ENCODE measurements around the gene CNIH3. TPM values are rescaled to one million over a fixed set of nuclear protein-coding genes. Genes with fewer than 3 reads are reported as not detected.

CNIH3 gene
- polyA plus RNA-seq, 2 donors, result 0.99 to 1.4 TPM

DNA sequence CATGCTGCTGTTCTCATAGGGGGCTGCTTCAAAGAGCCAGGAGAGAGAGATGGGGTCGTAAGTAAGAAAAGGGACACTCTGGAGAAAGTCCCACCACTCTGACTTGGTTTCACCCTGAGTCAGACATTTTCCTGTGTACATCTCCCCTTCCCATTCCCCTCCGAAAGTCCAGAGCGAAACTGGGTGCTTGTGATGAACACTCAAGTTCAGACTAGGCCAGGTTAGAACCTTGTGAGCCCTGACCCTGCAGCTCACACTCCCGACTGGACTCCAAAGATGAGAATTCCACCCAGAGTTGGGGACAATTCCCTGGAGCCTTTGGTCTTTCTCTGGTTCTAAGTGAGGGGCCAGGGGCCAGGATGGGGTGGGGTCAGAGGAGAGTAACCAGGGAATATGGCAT is 139.5 kb downstream of the CNIH3 start:
- WGBS, 2 donors, result 75 to 81% methylated on average over 4 of the region's 4 CpGs
- H3K36me3 ChIP-seq (ENCODE audit: control insufficient read depth in 2 of 2, insufficient read depth in 2 of 2, low read length in 1 of 2), result no peaks in the 10 kb centered on the region
- no peaks in the 10 kb centered on the region for H3K4me1 ChIP-seq (ENCODE audit: control insufficient read depth in 2 of 2, insufficient read depth in 2 of 2, low read length in 1 of 2)
- no peaks in the 10 kb centered on the region for H3K27me3 ChIP-seq (ENCODE audit: control insufficient read depth in 1 of 2, insufficient read depth in 2 of 2, low read length in 2 of 2)
- peaks cover 0 to 3% of the 10 kb centered on the region in 2 donors for H3K9me3 ChIP-seq (ENCODE audit: control insufficient read depth in 2 of 2, insufficient read depth in 1 of 2, low read depth in 1 of 2, low read length in 1 of 2)
- no peak overlapping the region for H3K27ac ChIP-seq (ENCODE audit: low read depth in 2 of 2, low read length in 1 of 2)
- no peak overlapping the region for H3K4me3 ChIP-seq (ENCODE audit: low read depth in 1 of 2, low read length in 2 of 2)

DNA sequence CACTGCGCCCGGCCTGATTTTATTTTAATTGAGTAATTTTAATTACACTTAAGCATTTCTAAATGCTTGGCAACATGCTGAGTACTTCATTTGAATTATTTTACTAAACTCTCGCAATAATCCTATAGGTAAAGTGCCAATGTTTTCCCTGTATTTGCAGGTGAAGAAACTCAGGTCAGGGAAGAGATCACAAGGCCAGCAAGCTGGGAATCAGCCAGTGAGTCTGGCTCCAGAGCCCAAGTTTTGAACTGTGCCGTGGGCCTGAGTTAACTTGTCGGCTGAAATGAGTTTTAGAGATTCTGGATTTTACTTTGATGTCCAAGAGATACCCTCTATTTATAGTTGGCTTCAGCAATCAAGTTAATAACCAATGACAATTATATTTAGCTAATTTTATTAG is 141.4 kb downstream of the CNIH3 start:
- no peaks in the 10 kb centered on the region for H3K27me3 ChIP-seq (ENCODE audit: control insufficient read depth in 1 of 2, insufficient read depth in 2 of 2, low read length in 2 of 2)
- no peak overlapping the region for H3K4me3 ChIP-seq (ENCODE audit: low read depth in 1 of 2, low read length in 2 of 2)
- H3K36me3 ChIP-seq (ENCODE audit: control insufficient read depth in 2 of 2, insufficient read depth in 2 of 2, low read length in 1 of 2), result no peaks in the 10 kb centered on the region
- H3K4me1 ChIP-seq (ENCODE audit: control insufficient read depth in 2 of 2, insufficient read depth in 2 of 2, low read length in 1 of 2), result no peaks in the 10 kb centered on the region
- WGBS, 2 donors, result 82 to 89% methylated on average over 5 of the region's 5 CpGs
- peaks cover 0 to 3% of the 10 kb centered on the region in 2 donors for H3K9me3 ChIP-seq (ENCODE audit: control insufficient read depth in 2 of 2, insufficient read depth in 1 of 2, low read depth in 1 of 2, low read length in 1 of 2)
- H3K27ac ChIP-seq (ENCODE audit: low read depth in 2 of 2, low read length in 1 of 2), result no peak overlapping the region

DNA sequence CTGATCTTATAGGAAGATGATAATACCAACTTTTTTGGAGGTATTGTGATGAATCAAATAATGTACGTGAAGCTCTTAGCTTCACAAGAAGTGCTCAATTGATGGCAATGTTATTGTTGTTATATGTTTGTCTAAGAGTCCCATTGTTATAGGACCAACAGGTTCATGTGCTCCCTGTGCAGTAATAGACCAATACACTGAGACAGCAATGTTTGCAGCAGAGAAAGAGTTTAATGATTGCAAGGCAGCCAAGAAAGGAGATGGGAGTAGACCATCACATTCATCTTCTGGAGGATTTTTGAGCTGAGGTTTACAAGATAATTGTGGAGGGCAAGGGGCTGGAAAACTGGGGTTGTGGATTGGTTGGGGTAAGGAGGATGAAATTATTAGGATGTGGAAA is 143.0 kb downstream of the CNIH3 start:
- 93 to 97% methylated on average over 1 of the region's 1 CpG for WGBS, 2 donors
- no peaks in the 10 kb centered on the region for H3K27me3 ChIP-seq (ENCODE audit: control insufficient read depth in 1 of 2, insufficient read depth in 2 of 2, low read length in 2 of 2)
- H3K9me3 ChIP-seq (ENCODE audit: control insufficient read depth in 2 of 2, insufficient read depth in 1 of 2, low read depth in 1 of 2, low read length in 1 of 2), result peaks cover 0 to 3% of the 10 kb centered on the region in 2 donors
- H3K4me1 ChIP-seq (ENCODE audit: control insufficient read depth in 2 of 2, insufficient read depth in 2 of 2, low read length in 1 of 2), result no peaks in the 10 kb centered on the region
- no peak overlapping the region for H3K4me3 ChIP-seq (ENCODE audit: low read depth in 1 of 2, low read length in 2 of 2)
- H3K36me3 ChIP-seq (ENCODE audit: control insufficient read depth in 2 of 2, insufficient read depth in 2 of 2, low read length in 1 of 2), result no peaks in the 10 kb centered on the region
- H3K27ac ChIP-seq (ENCODE audit: low read depth in 2 of 2, low read length in 1 of 2), result no peak overlapping the region

DNA sequence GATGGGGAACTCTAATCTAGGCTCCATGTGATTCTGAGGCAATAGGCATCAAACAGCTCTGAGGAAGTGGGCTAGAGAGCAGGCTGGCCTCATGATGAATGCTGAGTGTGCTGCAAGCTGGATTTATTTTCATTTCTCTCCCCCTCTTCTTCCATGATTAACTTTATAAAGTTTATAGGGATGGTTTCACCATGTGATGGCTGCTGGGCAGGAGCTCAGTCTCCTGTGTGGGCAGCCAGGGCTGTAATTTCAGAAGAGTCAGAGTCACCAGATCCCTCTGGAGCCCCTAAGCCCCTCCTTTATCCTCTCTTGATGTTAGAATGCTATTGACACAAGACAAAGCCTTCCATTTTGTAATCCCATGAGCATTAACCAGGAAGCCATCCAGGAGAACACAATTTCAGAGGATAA is 143.6 kb downstream of the CNIH3 start:
- Histone ChIP-seq H3K27ac (ENCODE audit: low read depth in 2 of 2, low read length in 1 of 2) (no peak overlapping the region), H3K27me3 (ENCODE audit: control insufficient read depth in 1 of 2, insufficient read depth in 2 of 2, low read length in 2 of 2) (no peaks in the 10 kb centered on the region), H3K36me3 (ENCODE audit: control insufficient read depth in 2 of 2, insufficient read depth in 2 of 2, low read length in 1 of 2) (no peaks in the 10 kb centered on the region), H3K4me1 (ENCODE audit: control insufficient read depth in 2 of 2, insufficient read depth in 2 of 2, low read length in 1 of 2) (no peaks in the 10 kb centered on the region), H3K4me3 (ENCODE audit: low read depth in 1 of 2, low read length in 2 of 2) (no peak overlapping the region), H3K9me3 (ENCODE audit: control insufficient read depth in 2 of 2, insufficient read depth in 1 of 2, low read depth in 1 of 2, low read length in 1 of 2) (peaks cover 0 to 3% of the 10 kb centered on the region in 2 donors)

DNA sequence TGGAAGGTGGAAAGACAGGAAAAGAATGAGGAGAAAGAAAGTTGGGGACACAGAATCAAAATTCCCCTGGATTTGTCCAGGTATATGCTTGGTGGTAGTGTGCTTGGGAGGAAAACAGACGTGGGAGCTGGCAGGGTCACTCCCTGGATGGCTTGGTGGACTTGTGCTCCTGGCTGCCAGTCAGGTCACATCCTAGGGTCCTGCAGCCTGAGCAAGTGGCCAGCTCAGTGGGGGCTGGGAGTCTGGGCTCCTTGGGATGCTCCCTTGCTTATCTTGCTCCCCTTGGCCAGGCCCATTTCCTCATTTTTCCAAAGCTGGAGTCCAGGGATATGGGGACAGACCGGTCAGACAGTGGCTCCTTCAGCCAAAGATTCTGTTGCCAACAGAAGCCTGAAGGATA is 144.0 kb downstream of the CNIH3 start:
- Histone ChIP-seq H3K27me3 (ENCODE audit: control insufficient read depth in 1 of 2, insufficient read depth in 2 of 2, low read length in 2 of 2) (no peaks in the 10 kb centered on the region), H3K4me1 (ENCODE audit: control insufficient read depth in 2 of 2, insufficient read depth in 2 of 2, low read length in 1 of 2) (no peaks in the 10 kb centered on the region), H3K4me3 (ENCODE audit: low read depth in 1 of 2, low read length in 2 of 2) (no peak overlapping the region), H3K9me3 (ENCODE audit: control insufficient read depth in 2 of 2, insufficient read depth in 1 of 2, low read depth in 1 of 2, low read length in 1 of 2) (peaks cover 0 to 3% of the 10 kb centered on the region in 2 donors), H3K27ac (ENCODE audit: low read depth in 2 of 2, low read length in 1 of 2) (no peak overlapping the region), H3K36me3 (ENCODE audit: control insufficient read depth in 2 of 2, insufficient read depth in 2 of 2, low read length in 1 of 2) (no peaks in the 10 kb centered on the region)
- WGBS, 2 donors, result 69 to 72% methylated on average over 2 of the region's 2 CpGs

DNA sequence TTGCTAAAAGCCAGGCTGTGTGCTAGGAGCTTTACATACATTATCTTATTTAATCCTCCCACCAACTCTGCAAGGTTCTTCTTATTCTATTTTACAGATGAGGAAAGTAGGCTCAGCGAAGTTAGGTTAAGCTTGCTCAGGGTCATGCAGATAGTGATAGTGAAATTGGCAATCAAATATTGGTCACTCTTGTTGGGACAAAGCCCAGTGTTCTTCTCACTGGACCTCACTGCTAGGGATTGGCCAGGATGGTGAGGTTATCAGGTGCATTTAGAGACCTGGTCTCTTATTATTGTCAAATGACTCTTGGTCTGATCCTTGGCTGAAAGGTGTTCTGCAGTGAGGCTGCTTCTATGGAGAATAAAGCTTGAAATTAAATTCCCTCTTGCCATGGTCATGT is 145.1 kb downstream of the CNIH3 start:
- Histone ChIP-seq H3K27me3 (ENCODE audit: control insufficient read depth in 1 of 2, insufficient read depth in 2 of 2, low read length in 2 of 2) (no peaks in the 10 kb centered on the region), H3K4me3 (ENCODE audit: low read depth in 1 of 2, low read length in 2 of 2) (no peak overlapping the region), H3K9me3 (ENCODE audit: control insufficient read depth in 2 of 2, insufficient read depth in 1 of 2, low read depth in 1 of 2, low read length in 1 of 2) (peaks cover 0 to 3% of the 10 kb centered on the region in 2 donors), H3K4me1 (ENCODE audit: control insufficient read depth in 2 of 2, insufficient read depth in 2 of 2, low read length in 1 of 2) (no peaks in the 10 kb centered on the region), H3K27ac (ENCODE audit: low read depth in 2 of 2, low read length in 1 of 2) (no peak overlapping the region), H3K36me3 (ENCODE audit: control insufficient read depth in 2 of 2, insufficient read depth in 2 of 2, low read length in 1 of 2) (no peaks in the 10 kb centered on the region)
- 84 to 86% methylated on average over 1 of the region's 1 CpG for WGBS, 2 donors

DNA sequence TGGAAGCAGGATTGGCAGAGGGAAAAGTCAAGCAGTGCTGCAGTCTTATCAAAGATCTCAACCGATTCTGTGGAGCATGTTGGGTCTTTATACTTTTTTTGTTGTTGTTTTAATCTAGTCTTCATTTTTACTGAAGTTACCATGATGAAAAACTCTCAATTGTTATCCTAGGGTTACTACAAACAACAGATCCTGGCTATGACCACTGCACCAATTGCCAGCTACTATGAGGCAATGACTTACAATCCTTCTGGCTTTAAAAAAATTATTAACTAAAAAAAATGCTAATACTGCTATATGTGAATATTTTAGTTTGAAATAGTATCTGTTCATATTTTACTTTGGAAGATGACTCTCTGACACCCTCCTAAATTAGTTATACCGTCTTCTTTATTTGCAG is 145.9 kb downstream of the CNIH3 start:
- no peak overlapping the region for H3K4me3 ChIP-seq (ENCODE audit: low read depth in 1 of 2, low read length in 2 of 2)
- H3K36me3 ChIP-seq (ENCODE audit: control insufficient read depth in 2 of 2, insufficient read depth in 2 of 2, low read length in 1 of 2), result no peaks in the 10 kb centered on the region
- 80 to 88% methylated on average over 2 of the region's 2 CpGs for WGBS, 2 donors
- no peaks in the 10 kb centered on the region for H3K4me1 ChIP-seq (ENCODE audit: control insufficient read depth in 2 of 2, insufficient read depth in 2 of 2, low read length in 1 of 2)
- H3K27ac ChIP-seq (ENCODE audit: low read depth in 2 of 2, low read length in 1 of 2), result no peak overlapping the region
- H3K27me3 ChIP-seq (ENCODE audit: control insufficient read depth in 1 of 2, insufficient read depth in 2 of 2, low read length in 2 of 2), result no peaks in the 10 kb centered on the region
- peaks cover 0 to 3% of the 10 kb centered on the region in 2 donors for H3K9me3 ChIP-seq (ENCODE audit: control insufficient read depth in 2 of 2, insufficient read depth in 1 of 2, low read depth in 1 of 2, low read length in 1 of 2)

DNA sequence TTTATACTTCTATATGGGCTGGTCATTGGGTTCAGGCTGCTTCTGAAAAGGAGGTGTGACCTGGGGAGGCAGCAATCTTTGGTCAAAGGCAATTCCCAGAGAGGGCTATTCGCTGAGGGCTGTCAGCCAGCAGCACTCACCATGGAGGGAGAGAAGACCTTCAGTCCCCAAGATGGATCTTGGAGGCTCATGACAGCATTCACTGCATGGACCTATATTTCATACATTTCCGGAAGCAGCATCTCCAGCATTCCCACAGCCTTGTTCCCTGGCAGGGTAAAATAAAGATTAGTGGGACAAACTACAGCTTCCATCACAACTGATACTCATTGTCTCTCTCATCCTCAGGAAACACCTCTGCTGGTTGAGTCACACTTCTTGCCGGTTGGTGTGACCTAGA is 146.6 kb downstream of the CNIH3 start:
- Histone ChIP-seq H3K27me3 (ENCODE audit: control insufficient read depth in 1 of 2, insufficient read depth in 2 of 2, low read length in 2 of 2) (no peaks in the 10 kb centered on the region), H3K27ac (ENCODE audit: low read depth in 2 of 2, low read length in 1 of 2) (no peak overlapping the region)

DNA sequence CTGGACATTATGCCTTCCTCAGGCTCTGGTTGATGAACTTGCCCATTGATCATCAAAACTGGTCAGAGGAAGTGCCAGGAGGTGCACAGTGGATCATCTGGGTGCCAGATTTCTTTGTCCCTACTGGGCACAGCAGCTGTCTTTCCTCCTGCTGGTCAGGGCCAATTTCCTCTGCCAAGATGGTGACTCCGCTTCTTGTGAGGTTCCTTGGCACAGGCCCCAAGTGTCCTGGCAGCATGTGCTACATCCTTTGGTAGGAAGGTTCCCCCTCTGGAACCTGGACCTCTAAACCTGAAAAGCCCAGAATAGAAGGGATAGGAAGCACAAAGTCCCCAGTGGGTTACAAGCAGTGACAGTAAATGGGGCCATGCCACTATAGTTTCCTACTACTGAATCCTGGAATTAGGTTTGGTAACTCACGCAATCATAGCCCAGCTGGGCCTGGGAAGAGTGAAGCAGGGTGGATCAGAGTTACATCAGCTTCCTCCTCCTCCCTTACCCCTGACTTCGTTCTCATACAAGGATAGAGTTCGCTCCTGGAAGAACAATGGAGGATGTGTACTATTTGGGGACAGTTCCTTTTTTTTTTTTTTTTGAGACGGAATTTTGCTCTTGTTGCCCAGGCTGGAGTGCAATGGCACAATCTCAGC is 147.1 kb downstream of the CNIH3 start:
- Histone ChIP-seq H3K9me3 (ENCODE audit: control insufficient read depth in 2 of 2, insufficient read depth in 1 of 2, low read depth in 1 of 2, low read length in 1 of 2) (peaks cover 0 to 3% of the 10 kb centered on the region in 2 donors), H3K27me3 (ENCODE audit: control insufficient read depth in 1 of 2, insufficient read depth in 2 of 2, low read length in 2 of 2) (no peaks in the 10 kb centered on the region), H3K36me3 (ENCODE audit: control insufficient read depth in 2 of 2, insufficient read depth in 2 of 2, low read length in 1 of 2) (no peaks in the 10 kb centered on the region), H3K4me1 (ENCODE audit: control insufficient read depth in 2 of 2, insufficient read depth in 2 of 2, low read length in 1 of 2) (no peaks in the 10 kb centered on the region), H3K27ac (ENCODE audit: low read depth in 2 of 2, low read length in 1 of 2) (no peak overlapping the region), H3K4me3 (ENCODE audit: low read depth in 1 of 2, low read length in 2 of 2) (no peak overlapping the region)
- 76 to 78% methylated on average over 5 of the region's 5 CpGs for WGBS, 2 donors

More for the DNA sequence above, 146.6 kb downstream of the CNIH3 start:
- Histone ChIP-seq H3K4me3 (ENCODE audit: low read depth in 1 of 2, low read length in 2 of 2) (no peak overlapping the region), H3K4me1 (ENCODE audit: control insufficient read depth in 2 of 2, insufficient read depth in 2 of 2, low read length in 1 of 2) (no peaks in the 10 kb centered on the region), H3K9me3 (ENCODE audit: control insufficient read depth in 2 of 2, insufficient read depth in 1 of 2, low read depth in 1 of 2, low read length in 1 of 2) (peaks cover 0 to 3% of the 10 kb centered on the region in 2 donors), H3K36me3 (ENCODE audit: control insufficient read depth in 2 of 2, insufficient read depth in 2 of 2, low read length in 1 of 2) (no peaks in the 10 kb centered on the region)
- WGBS, 2 donors, result 87 to 100% methylated on average over 3 of the region's 3 CpGs

DNA sequence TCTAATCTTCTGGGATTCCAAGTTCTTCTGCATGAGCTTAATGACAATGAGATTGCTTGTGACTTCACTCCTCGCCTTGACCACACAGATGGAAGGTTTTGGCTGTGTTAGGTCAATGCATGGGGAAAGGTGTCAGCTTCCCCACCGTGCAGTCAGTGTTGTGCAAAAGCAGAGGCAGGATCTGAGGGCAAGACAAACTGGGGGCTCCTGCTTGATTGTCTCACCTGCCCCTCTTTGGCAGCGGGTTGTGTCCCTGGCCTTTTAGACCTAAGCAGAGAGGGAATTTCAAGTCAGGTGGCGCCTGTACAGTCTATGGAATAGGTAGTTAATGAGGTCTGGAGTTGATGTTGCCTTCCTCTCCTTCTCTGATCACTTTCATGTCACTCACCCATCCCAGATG is 150.1 kb downstream of the CNIH3 start:
- no peaks in the 10 kb centered on the region for H3K9me3 ChIP-seq (ENCODE audit: control insufficient read depth in 2 of 2, insufficient read depth in 1 of 2, low read depth in 1 of 2, low read length in 1 of 2)
- H3K4me1 ChIP-seq (ENCODE audit: control insufficient read depth in 2 of 2, insufficient read depth in 2 of 2, low read length in 1 of 2), result peaks cover 0 to 2% of the 10 kb centered on the region in 2 donors
- H3K27me3 ChIP-seq (ENCODE audit: control insufficient read depth in 1 of 2, insufficient read depth in 2 of 2, low read length in 2 of 2), result no peaks in the 10 kb centered on the region
- 69 to 75% methylated on average over 4 of the region's 4 CpGs for WGBS, 2 donors
- H3K27ac ChIP-seq (ENCODE audit: low read depth in 2 of 2, low read length in 1 of 2), result no peak overlapping the region
- no peaks in the 10 kb centered on the region for H3K36me3 ChIP-seq (ENCODE audit: control insufficient read depth in 2 of 2, insufficient read depth in 2 of 2, low read length in 1 of 2)
- H3K4me3 ChIP-seq (ENCODE audit: low read depth in 1 of 2, low read length in 2 of 2), result no peak overlapping the region
